Measurements from ENCODE around the gene TFPT.

TFPT gene

DNA sequence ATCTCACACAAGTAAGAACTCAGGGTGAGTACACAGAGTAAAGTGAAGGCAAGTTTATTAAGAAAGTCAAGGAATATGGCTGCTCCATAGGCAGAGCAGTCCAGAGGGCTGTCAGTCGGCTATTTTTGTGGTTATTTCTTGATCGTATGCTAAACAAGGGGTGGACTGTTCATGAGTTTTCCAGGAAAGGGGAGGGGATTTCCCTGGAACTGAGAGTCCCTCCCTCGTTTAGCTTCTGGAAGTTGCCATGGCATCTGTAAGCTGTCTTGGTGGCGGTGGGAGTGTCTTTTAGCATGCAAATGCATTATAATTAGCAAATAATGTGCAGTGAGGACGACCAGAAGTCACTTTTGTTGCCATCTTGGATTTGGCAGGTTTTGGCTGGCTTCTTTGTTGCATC is 46.0 kb downstream of the TFPT start:
- no peak for DNase-seq

- DNase-seq = no peak
Measured at GRCh38 chr19:54063350-54064116, 51.9 kb downstream of the TFPT start, which contains the start of gene VSTM1. Gene VSTM1, minus strand, starts transcription at chr19:54063897. Its CDS starts 120 bp downstream, at chr19:54063777.

- DNase-seq = no peak
Measured at GRCh38 chr19:54062643-54063042, 52.8 kb downstream of the TFPT start.

All from NCI-H146 (cell line).